HG03025 (cell line): Measurements from ENCODE around the gene ABCG4.
"Not testable (repeated sequence)": the region's sequence is repeated elsewhere in the genome, so short reads cannot be mapped to it uniquely, and the experiment has no call there.

Source experiments
- ATAC-seq: cut with Tn5 transposase; IDR thresholded peaks from one replicate; pipeline ENCODE4 v1.9.1; 2021; ENCODE audit warnings: mild to moderate bottlenecking, moderate library complexity; ENCODE audit not compliant: unreplicated experiment, low FRiP score

The ABCG4 gene

DNA sequence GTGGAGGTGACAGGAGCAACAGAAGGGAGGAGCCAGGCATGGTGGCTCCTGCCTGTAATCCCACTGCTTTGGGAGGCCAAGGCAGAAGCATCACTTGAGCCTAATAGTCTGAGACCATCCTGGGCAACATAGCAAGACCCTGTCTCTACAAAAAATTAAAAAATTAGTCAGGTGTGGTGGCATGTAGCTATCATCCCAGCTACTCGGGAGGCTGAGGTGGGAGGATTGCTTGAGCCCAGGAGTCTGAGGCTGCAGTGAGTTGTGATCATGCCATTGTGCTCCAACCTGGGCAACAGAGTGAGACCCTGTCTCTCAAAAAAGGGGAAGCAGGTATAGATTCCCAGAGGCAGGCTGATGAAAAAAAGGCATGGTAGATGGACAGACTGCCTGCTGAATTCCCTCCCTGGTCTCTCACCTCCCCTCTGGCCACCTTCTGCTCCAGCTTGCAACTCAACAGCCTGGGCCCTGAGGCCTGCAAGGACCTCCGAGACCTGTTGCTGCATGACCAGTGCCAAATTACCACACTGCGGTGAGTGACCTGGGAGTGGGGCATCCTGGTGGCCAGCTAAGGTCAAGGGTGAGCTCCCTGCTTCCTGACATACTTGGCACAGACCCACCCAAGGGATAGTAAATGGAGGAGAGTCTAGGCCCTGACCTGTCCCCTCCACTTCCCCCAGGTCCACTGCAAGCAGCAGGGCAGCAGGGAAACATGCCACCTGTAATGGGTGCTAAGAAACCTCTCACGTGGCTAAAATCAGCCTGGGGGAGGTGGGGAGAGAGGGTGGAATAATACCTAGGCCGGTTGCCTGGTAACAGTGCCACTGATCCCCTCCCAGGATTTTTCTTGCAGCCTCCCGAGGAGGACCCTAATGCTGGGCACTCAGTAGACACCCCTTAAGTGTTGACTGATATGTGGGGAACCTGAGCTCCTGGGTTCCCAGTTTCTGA is 32.2 kb downstream of the ABCG4 start:
- no peak for ATAC-seq

DNA sequence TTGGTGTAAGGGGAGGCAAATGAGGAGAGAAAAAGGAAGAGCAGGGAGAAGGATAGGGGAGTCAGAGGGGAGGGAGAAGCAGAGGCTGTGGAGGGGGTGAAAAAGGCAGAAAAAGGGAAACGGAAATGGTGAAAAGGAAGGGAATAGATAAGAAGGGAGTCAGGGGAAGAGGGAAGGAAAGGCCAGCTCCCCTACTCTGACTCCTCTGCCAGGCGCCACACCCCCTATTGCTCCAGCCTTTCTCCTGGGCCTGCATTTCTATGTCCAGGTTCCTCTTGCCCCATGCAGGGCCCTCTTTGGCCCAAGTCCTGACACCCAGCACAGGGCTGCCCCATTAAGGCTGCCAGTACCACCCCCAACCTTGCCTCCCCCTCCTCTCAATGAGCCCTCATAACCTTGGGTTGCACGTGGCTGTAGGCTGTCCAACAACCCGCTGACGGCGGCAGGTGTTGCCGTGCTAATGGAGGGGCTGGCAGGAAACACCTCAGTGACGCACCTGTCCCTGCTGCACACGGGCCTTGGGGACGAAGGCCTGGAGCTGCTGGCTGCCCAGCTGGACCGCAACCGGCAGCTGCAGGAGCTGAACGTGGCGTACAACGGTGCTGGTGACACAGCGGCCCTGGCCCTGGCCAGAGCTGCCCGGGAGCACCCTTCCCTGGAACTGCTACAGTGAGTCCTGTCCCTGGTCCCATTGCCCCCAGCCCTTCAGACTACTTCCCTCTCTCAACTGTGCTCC is 33.0 kb downstream of the ABCG4 start:
- ATAC-seq: no peak

DNA sequence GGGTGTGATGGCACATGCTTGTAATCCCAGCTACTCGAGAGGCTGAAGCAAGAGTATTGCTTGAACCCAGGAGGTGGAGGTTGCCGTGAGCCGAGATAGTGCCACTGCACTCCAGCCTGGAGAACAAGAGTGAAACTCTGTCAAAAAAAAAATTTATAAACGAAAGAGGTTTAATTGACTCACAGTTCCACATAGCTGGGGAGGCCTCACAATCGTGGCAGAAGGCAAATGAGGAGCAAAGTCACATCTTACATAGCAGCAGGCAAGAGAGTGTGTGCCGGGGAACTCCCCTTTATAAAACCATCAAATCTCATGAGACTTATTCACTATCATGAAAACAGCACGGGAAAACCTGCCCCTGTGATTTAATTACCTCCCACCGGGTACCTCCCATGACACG is 35.5 kb downstream of the ABCG4 start:
- ATAC-seq: not testable (repeated sequence)

DNA sequence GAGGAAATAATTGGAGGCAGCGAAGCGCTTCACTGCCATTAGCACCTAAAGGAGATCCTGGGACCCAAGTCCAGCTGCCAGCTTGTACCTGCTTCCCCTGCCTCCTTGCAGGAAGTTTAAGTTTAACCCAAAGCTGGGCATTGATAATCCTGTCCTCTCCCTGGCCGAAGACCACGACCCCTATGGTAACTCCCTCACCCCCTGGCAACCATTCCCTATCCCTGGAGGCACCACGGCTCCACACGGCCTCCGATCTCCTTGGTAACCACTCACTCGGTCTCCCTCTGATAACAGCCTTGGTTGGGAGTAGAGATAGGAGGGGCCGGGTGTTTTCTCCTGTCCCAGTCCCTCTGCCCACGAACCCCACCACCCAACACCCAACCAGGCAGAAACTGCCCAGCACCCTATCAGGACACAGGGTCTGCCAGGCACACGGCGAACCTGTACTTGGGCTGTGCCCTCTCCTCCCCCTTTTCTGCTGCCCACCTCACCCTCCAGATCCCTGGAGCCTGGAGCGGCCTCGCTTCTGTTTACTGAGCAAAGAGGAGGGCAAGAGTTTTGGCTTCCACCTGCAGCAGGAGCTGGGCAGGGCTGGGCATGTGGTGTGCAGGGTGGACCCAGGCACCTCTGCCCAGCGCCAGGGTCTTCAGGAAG is 37.3 kb downstream of the ABCG4 start:
- ATAC-seq: no peak

DNA sequence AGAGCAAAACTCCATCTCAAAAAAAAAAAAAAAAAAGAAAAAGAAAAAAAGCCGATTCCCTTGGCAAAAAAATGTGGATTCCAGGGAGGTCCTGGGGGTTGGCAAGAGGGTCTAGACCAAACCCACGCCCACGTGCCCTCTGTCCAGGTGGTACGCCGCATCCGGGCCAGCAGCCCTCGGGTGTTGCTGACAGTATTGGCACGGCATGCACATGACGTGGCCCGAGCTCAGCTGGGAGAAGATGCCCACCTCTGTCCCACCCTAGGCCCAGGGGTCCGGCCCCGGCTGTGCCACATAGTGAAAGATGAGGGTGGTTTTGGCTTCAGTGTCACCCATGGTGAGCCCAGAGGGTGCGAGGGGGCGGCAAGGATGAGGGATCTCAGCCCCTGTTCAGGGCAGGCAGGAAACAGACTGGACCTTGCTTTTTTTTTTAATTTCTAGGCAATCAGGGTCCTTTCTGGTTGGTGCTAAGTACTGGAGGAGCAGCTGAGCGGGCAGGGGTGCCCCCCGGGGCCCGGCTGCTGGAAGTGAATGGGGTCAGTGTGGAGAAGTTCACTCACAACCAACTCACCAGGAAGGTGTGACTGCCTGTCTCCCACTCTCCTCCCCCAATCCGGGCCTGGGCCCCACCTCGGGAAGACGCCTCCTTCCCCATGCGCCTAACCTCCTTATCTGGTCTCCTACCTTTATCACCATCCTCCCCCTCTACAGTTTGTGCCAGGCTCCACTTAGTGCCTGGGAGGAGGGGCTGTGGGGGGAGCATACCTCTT is 38.5 kb downstream of the ABCG4 start:
- no peak for ATAC-seq

DNA sequence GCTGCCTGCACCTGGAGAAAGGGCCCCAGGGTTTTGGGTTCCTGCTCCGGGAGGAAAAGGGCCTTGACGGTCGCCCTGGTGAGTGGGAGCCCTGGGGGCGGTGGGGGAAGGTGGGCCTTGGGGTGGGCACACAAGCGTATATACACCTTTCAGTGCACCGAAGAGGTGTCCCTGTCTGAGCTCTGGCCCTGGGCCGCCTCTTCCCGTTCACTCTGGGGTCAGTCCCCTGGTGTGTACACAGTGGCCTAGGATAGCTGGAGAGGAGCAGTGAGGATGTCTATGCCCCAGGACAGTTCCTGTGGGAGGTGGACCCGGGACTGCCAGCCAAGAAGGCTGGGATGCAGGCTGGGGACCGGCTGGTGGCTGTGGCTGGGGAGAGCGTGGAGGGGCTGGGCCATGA is 39.2 kb downstream of the ABCG4 start:
- ATAC-seq: no peak

DNA sequence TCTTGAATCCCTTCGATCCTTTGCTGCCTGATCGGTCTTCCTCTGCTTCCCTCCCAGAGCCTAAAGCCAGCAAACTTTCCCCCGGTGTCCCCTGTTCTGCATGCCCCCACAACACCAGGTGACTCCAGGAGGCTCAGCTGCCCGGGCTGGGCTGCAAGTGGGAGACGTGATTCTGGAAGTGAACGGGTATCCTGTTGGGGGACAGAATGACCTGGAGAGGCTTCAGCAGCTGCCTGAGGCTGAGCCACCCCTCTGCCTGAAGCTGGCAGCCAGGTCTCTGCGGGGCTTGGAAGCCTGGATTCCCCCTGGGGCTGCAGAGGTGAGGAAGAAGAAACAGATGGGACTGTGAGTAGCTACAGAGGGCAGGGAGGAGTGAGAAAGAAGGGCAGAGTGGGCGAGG is 40.0 kb downstream of the ABCG4 start:
- ATAC-seq: no peak

DNA sequence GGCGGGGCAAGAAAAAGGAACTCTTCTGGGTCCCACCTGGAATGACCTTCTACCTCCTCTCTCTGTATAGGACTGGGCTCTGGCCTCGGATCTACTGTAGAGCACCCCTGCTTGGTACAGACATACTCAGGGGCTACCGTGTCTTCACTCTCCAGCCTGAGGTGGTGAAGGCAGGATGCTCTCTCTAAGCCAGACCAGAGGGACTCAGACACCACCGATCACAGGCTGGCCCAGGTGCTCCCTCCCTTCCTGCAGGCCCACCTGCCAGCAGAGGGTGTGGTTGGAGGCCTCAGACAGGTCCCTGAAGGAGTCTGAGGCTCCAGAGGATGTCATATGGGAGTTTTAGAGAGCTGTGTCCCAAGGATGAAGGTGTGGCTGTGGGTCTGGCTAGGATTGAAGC is 40.5 kb downstream of the ABCG4 start:
- no peak for ATAC-seq

DNA sequence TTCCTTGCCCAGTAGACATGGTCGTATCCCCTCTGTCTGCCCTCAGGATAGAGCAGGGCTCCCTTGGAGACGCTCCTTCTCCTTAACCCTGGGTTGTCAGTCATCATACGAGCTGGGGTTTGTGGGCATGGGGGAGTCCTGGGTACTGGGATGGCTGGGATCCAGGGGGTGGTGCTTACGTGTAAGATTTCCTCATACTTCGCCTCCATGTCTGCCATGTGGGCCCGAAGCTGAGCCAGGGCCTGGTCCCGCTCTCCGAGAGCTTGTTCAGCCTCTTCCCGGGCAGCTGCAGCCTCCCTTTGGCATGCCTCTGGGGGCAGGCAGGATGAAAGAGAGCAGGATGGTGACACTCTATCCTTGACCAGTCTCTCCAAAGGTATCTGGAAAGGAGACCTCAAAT is 41.7 kb downstream of the ABCG4 start:
- no peak for ATAC-seq

DNA sequence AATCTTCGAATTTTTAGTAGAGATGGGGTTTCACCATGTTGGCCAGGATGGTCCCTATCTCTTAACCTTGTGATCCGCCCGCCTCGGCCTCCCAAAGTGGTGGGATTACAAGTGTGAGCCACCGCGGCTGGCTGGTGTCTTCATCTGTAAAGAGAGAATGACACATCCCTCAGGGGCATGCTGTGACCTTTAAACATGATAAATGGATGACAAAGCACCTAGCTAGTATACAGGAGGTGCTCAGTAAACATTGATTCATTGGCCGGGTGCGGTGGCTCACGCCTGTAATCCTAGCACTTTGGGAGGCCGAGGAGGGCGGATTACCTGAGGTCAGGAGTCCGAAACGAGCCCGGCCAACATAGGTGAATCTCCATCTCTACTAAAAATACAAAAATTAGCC is 42.4 kb downstream of the ABCG4 start:
- ATAC-seq: not testable (repeated sequence)

DNA sequence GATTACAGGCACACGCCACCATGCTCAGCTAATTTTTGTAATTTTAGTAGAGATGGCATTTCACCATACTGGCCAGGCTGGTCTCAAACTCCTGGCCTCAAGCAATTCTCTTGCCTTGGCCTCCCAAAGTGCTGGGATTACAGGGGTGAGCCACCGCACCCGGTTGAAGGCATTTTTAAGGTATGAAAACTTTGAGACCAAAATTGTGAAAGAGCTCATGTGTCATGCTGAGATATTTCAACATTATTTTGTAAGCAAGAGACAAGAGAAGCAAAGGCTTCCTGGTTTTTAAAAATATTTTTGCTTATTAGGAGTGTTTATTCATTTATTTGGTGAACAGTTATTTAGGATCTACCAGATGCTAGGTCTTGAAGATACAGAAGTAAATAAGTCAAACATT is 43.3 kb downstream of the ABCG4 start:
- no peak for ATAC-seq

DNA sequence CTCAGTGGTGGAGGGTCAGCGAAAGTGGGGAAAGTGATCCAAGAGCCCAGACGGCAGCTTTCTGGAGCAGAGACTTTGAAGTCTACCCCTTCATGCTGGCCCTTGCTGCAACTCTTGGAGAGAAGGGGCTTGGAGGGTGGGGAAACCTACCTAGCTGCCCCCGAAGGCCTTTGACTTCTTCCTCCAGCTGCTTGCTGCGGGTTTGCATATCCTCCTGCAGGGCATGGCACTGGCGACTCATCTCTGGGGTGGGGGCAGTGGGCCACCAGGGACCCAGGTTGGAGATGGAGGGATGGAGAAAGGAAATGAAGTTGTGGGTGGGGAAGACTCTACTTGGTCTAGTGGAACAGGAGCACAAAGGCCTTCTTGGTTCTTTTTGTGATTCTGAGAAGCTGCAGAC is 44.1 kb downstream of the ABCG4 start:
- ATAC-seq: no peak

DNA sequence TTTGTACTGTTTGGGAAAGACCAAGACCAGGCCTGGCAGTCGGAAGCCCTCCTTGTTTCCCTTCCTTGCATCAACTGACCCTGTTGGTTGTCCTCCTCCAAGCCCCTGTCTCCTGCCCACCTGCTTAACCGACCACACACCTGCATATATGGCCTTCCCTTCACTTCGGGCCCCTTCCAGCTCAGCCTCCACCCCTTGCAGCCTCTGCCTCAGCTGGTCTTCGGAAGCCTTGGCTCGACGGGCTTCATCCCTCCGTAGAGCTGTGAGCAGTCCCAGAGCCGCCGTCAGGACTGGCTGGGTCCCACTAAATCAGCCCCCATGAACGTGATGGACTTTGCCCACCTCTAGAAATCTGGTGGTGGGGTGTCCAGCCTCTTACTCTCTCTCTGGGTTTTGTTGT is 44.8 kb downstream of the ABCG4 start:
- no peak for ATAC-seq

DNA sequence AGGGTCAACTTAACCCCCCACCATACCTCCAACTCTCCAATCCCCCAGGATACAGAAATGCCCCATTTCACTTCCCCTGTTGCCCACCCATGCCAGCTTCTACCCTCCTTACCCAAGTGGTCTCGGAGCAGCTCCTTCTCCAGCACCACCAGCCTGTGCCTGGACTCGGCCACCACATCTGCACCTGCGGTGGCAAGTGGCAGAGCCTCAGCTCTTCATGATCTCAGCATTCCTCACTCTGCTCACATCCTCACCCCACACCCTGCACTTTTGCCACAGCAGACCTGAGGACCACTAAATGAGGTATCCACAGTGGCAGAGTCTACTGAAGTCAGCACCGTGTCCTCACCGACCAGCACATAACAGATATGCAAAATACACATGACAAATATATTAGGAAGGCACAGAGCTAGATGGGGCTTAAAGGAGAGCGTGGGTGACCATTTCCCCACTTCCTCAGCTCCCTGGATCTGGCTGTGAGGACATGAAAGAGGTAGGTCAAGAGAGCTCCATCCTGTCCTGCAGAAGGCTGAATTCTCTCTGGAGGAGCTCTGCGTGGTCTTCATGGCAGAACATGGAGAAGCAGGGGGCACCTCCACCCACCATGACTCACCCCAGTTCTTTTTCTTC is 46.1 kb downstream of the ABCG4 start:
- ATAC-seq: no peak

DNA sequence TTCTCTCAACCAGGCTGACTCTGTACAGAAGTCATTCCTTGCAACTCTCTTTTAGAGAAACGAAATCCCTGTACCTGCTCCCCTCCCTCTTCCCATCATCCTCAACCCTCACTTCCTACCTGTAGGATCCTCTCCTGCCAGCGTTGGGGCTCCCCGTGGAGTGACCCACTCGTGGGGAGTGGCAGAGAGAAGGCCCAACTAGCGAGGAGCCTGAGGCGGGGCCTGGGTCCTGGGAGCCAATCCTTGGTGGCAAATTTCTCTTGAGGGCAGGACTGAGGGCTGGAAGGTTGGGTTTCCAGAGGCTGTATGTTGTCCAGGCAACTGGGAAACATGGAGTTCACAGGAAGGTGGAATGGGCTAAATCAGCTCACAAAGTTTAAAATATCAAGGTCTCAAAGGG is 46.8 kb downstream of the ABCG4 start:
- no peak for ATAC-seq

DNA sequence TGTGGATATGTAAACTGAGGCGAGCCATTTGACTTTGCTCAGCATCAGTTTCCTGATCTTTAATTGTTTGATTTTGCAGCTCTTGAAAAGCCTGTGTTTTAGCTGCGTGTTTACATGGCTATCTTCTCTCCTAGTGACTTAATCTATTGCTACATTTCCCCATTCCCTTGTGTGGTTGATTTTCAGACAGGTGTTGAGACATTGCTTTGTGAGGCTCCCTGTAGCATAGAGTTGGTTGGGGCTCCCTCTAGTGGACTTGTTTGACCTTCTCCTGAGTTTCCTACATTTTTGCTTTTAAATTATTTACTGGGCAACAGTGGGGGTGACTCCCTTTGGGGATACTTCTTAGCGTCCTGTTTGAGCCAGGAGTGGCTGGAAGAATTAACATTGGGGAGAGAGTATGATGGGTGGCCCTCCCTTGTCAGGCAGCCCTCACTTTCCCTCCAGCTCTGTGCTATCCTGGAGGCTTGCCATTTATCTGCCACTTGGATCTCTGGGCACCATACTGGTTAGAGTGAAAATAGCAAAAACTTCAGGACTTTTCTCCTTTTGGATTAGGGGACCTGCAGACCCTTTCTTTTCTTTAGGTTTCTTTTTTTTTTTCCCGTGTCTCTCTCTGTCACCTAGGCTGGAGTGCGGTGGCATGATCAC is 48.1 kb downstream of the ABCG4 start:
- no peak for ATAC-seq

DNA sequence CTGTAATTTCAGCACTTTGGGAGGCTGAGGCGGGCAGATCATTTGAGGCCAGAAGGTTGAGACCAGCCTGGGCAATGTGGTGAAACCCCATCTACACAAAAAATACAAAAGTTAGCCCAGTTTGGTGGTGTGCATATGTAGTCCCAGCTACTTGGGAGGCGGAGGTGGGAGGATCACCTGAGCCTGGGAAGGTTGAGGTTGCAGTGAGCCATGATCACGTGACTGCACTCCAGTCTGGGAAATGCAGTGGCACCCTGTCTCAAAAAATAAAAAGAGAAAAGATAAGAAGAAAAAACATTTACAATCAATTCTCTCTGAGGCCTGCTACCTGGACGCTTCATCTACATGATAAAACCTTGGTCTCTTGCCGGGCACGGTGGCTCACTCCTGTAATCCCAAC is 50.1 kb downstream of the ABCG4 start:
- ATAC-seq: no peak

DNA sequence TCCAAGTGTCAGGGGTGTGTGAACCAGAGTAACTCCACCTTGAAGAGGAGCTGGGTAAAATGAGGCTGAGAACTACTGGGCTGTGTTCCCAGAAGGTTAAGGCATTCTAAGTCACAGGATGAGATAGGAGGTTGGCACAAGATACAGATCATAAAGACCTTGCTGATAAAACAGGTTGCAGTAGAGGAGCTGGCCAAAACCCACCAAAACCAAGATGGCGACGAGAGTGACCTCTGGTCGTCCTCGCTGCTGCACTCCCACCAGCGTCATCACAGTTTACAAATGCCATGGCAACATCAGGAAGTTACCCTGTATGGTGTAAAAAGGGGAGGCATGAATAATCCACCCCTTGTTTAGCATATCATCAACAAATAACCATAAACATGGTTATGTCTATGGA is 52.4 kb downstream of the ABCG4 start:
- ATAC-seq: not testable (repeated sequence)

DNA sequence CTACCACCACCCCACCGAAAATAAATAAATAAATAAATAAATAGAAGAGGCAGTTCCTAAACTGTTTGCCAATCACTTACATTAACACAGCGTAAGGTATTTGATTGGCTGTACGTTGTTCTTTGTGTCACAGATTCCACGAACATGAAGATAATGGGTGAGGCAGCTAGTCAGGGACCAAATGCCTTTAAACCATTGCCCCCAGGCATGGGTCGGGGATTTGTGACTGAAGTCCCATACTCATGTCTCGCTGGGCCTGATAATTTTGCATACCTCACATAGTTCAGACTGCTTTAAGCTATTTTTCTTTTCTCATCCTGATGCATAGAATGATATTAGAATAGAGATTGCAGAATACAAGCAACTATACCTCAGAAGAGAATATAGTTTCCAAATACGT is 53.7 kb downstream of the ABCG4 start:
- no peak for ATAC-seq

DNA sequence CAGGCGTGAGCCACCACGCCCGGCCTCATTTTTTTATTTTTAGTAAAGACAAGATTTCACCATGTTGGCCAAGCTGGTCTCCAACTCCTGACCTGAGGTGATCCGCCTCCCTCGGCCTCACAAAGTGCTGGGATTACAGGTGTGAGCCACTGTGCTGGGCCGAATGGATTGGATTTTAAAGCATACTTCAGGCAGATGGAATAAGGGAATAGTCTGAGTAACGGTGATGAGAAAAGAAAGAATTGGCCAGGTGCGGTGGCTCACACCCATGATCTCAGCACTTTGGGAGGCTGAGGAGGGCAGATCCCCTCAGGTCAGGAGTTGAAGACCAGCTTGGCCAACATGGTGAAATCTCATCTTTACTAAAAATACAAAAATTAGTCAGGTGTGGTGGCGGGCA is 55.2 kb downstream of the ABCG4 start:
- ATAC-seq: no peak
